Loucy (cell line): ENCODE measurements around the gene FGF8.
A peak's percentile ranks its signal among the peaks of the same experiment; 100 is the strongest.

Source experiments
- CTCF ChIP-seq: fragments of 200-600 bp; sonication (generic); conservative IDR thresholded peaks from 2 replicates; pipeline ENCODE4 v1.5.1; 2014; ENCODE audit warnings: mild to moderate bottlenecking, antibody characterized with exemption, low read length
- EZH2phosphoT487 ChIP-seq: fragments of 200-600 bp; IDR thresholded peaks from 2 replicates; pipeline ENCODE4 v1.6.1; 2018; ENCODE audit warnings: antibody characterized with exemption, mild to moderate bottlenecking, moderate library complexity, borderline replicate concordance

- peak; percentile 93 for TF ChIP-seq CTCF
- TF ChIP-seq EZH2phosphoT487, result no peak
Measured at GRCh38 chr10:101780818-101781654, 5.1 kb upstream of the FGF8 start.
